Fibroblast of skin of right quadriceps (primary cell): ENCODE measurements around the gene CEACAM16.
"Not testable (repeated sequence)": the region's sequence is repeated elsewhere in the genome, so short reads cannot be mapped to it uniquely, and the experiment has no call there.

Experiments
- DNase-seq: peaks from one replicate; pipeline ENCODE4 v3.0.0-alpha.2; 2013

Gene CEACAM16

DNA sequence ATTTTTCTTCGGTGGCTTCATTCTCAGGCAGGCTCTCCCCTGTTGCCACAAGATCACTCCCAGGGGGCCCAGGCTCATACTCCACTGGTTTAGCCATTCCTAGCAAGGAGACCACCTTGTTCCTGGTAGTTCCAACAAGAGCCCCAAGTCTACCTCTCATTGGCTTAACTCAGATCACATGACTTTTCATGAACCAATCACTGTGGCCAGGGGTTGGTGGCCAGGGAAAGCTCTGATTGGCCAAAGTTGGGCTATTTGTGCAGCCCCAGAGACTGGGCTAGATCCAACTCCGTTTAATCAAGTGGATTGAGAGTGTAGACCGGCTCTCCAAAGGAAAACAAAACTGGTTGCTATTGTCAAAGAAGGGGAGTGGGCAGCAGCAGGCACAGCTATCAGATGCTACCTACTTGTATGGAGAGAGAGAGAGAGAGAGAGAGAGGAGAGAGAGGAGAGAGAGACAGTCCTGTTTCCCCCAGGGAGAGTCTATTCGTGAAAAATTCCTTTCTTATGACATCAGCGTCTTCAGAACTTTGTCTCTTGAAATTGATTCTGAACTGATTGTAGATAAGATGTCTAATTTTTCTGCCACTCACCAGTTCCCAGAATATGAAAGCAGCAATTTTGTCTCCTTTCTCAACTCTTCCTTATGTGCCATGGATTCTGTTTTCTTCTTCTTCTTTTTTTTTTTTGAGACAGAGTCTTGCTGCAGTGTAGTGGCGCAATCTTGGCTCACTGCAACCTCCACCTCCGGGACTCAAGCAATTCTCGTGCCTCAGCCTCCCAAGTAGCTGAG lies 21.7 kb upstream of the CEACAM16 start:
- peak; percentile 80 for DNase-seq

DNA sequence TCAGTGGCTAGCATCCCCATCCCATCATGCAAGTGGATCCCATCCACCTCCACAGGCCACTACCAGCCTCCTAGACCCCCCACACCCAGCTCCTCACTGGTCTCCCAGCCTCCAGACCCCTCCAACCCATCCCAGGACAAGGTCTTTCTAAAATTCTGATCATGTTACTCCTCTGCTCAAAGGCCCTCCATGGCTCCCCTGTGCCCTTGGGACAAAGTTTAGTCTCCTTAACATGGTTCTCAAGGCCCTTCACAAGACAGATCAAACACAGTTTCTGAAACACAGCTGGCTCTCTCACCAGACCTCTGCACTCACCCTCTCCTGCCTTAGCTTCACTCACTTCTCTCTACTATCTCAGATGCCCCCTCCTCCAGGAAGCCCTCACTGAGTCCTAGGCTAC lies 18.4 kb upstream of the CEACAM16 start:
- no peak for DNase-seq

DNA sequence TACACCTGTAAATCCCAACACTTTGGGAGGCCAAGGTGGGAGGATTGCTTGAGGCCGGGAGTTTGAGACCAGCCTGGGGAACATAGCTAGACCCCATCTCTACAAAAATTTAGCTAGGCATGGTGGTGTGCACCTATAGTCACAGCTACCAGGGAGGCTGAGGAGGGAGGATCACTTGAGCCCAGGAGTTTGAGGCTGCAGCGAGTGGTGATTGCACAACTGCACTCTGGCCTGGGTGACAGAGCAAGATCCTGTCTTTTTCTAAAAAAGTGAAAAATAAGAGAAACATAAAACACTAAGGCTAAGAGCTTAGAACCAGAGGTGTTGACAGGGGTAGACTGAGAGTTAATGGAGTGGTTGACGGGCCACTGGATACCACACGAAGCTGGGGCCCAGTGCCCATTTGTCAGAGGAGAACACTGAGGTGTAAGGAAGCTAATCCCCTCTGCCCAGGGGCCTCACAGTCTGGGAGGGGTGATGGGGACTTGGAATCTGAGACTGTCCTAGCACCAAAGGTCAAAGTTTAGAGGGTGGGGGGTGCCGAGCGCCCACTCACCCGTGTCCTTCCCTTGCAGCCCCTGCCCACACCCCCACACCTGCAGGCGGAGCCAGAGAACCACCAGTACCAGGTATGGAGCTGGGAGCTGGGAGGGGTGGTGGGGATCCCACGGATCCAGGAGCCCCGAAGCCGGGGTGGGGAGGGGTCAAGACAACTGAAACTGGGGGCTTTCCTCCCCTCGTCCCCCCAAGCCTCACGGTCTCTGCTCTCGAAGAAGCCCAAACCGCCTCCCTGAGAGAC lies 16.8 kb upstream of the CEACAM16 start:
- DNase-seq = no peak

GRCh38 chr19:44682807-44683206 lies 16.1 kb upstream of the CEACAM16 start:
- no peak for DNase-seq

GRCh38 chr19:44683434-44684210 lies 15.3 kb upstream of the CEACAM16 start:
- no peak for DNase-seq

DNA sequence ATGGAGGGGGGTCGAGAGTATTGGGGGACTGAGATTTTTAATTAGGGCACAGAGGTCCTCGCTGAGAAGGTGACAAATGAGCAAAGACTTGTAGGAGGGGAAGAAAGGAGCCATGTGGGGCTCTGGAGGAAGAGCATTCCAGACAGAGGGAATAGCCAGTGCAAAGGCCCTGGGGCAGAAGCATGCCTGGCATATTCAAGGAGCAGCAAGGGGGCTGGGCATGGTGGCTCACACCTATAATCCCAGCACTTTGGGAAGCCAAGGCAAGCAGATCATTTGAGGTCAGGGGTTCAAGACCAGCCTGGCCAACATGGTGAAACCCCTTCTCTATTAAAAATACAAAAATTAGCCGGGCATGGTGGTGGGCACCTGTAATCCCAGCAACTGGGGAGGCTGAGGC lies 14.6 kb upstream of the CEACAM16 start:
- DNase-seq = not testable (repeated sequence)

GRCh38 chr19:44684892-44685863 lies 13.8 kb upstream of the CEACAM16 start:
- DNase-seq = peak; percentile 94

- DNase-seq = peak; percentile 21
Measured at GRCh38 chr19:44685877-44686276, 13.1 kb upstream of the CEACAM16 start.

- no peak for DNase-seq
Measured at GRCh38 chr19:44686896-44687295, 12.1 kb upstream of the CEACAM16 start.

- no peak for DNase-seq
Measured at GRCh38 chr19:44687888-44688287, 11.1 kb upstream of the CEACAM16 start.

DNA sequence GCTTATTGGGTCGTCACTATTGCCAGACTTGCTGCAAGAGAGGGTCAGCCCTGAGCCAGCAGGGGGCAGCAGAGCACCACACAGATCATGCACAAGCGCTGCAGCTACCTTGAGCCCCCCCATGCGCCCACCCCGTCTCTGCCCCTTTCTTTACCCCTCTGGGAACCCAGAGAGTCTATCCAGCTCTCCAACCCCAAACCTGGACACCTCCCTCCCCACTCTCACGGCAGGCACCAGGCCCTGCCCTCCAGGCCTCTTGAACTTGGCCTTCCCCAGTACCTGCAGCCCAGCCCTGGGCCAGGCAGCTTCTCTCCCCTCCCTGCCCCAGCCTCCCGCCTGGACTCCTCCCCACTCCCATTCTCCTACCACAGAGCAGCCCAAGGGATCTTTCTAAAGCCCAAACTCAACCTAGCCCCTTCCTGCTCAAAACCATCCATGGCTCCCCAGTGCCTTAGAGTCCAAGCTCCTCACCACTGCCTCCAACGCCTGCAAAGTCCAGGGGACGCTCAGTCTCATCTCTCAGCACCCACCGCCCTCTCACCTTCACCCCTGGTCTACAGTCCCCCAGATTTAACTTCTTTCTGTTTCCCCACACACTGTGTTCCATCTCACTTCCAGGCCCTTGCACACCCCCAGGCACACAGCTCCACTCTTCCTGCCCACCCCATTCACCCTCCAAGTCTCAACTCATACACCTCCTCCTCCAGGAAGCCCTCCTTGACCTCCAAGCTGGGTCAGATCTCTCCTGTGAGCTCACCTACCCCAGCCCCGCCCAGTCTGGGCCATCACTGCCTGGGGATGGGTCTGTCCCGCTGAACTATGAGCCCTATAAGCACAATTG lies 9.4 kb upstream of the CEACAM16 start:
- DNase-seq = peak; percentile 60

- no peak for DNase-seq
Measured at GRCh38 chr19:44690131-44690440, 8.9 kb upstream of the CEACAM16 start.

GRCh38 chr19:44692379-44692721 lies 6.6 kb upstream of the CEACAM16 start:
- no peak for DNase-seq

DNA sequence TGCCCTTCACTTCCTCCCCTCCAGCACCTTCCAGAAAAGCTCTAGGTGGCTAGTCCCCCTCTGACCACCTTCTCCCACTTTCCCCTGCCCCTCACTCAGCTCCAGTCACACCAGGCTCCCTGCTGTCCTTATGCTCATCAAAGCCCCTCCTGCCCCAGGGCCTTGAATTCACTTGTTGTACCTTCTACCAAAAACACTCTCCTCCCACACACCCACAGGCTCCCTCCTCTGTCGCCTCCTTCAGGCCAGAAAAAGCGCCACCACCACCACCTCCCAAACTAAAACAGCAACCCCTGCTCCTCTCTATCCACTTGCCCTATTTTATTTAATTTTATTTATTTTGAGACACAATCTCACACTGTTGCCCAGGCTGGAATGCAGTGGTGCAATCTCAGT lies 4.8 kb upstream of the CEACAM16 start:
- no peak for DNase-seq

DNA sequence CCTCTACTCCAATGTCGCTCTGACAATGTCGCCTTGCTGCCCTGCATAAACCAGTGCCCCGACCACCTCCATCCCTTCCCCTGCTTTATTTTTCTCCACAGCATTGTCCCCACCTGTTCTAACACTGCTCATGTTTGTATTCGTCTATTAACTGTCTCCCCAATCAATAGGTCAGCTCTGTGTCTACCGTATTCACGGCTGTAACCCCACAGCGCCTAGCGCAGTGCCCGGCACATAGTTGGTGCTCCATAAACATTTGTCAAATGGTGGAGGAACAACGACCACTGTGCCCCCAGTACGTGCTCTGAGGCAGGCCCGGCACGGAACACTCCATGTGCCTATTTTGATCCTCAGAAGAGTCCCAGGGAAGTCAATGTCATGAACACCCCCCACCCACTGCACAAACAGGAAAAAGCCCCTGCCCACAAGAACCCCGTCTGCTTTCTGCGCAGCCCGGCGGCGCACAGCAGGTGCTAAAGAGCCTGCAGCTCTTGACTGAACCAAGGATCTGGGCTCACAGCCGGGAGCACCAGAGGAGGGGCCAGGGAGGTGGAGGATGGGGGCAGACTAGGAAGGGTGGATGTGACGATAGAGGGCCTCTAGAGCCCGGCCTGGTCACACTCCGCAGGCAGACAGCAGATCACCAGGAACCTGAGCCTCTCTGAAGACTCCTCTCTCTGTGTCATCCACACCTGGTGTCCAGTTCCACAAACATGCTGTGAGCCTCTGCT lies 1.8 kb upstream of the CEACAM16 start:
- no peak for DNase-seq

DNA sequence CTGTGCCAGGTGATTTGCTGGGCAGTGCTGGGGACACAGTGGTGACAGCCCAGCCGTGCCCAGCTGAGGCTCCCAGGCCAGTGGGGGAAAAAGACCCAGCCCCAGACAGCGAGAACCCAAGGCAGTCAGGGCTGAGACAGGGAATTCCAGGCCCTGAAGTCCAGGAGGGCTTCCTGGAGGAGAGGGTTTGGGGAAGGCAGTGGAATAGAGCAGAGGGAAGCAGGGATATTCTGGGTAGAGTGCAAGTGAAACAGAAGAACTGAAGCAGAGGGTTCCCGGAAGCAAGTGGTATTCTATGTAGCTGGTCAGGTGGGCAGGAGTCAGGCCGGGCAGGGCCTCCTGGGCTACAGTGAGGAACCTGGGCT lies 1.3 kb upstream of the CEACAM16 start:
- DNase-seq = no peak

- no peak for DNase-seq
Measured at GRCh38 chr19:44700547-44700946, 1.6 kb downstream of the CEACAM16 start.

DNA sequence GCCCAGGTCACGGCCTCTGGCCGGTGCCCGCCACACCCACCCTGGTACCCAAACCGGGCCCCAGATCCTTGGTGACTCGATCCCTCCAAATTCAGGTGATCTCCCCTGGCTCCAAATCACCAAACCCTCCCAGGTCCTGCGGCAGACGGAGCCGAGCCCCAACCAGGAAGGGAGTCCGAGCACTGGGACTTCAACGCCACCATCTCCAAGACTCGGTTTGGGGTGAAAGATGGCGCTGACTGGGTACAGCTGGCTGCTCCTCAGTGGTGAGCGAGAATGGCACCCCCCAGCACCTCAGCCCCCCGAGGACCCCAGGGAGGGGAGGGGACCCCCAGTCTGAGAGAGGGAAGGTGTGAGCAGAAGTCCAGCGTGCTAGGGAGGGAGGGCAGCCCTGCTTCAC lies 2.3 kb downstream of the CEACAM16 start:
- DNase-seq = no peak

DNA sequence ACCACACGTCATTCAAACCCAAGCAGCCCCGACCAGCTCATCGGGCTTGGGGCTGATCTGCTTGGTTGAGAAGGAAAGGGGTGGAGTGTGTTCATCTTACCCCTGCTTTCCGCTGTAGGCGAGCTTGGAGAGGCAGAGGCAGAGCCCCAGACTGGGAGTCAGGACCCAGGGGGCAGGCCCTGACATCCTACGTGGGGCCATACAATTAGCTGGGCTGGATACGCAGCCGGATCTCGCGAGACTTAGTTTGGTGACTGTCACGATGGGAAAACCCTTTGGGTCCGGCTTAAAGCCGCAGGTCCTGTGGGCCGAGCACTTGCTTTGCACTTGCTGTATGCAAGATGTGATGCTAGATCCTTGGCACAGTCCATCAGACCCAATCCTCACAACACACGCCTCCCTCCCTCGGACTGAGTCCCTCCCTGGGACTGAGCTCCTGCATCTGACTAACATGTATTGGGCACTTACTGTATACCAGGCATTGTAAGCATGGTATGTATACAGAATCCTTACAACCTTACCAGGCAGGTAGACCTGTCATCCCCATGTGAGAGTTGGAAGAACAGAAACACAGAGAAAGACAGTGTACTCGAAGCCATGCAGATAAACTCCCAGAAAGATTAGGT lies 3.7 kb downstream of the CEACAM16 start:
- DNase-seq = no peak

DNA sequence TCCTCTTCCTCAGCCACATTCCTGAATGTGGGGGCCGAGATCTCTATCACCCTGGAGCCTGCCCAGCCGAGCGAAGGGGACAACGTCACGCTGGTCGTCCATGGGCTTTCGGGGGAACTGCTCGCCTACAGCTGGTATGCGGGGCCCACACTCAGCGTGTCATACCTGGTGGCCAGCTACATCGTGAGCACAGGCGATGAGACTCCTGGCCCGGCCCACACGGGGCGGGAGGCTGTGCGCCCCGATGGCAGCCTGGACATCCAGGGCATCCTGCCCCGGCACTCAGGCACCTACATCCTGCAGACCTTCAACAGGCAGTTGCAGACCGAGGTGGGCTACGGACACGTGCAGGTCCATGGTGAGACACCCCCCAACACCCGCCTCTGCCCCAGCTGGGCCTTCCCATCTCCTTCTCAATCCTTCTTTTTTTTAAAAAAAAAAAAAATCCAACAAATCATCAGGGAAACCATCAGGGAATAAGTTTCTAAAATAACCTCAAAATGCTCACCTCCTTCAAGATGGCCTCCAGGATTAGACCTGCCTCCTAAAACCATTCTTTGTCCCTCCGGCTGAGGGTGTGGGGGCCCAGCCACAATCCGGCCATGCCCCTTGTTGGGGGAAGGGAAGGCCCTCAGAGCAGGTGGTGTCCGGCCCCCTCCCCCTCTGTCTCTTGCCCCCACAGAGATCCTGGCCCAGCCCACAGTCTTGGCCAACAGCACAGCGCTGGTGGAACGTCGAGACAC lies 4.6 kb downstream of the CEACAM16 start:
- DNase-seq = no peak
